Activated naive CD4-positive, alpha-beta T cell treated with anti-CD3 and anti-CD28 coated beads, Interleukin-2, amount 50 U/mL, for 72 hours (primary cell): ENCODE results near the gene IGF2R. TPM values are rescaled to one million over a fixed set of nuclear protein-coding genes. Genes with fewer than 3 reads are reported as not detected.
"Not testable (repeated sequence)": the region's sequence is repeated elsewhere in the genome, so short reads cannot be mapped to it uniquely, and the experiment has no call there.

ENCODE experiments used
- ATAC-seq, 2 donors: fragments of 150-1000 bp; cut with Tn5 transposase; 2 replicates each; pipeline ENCODE4 v1.10.0; 2021; ENCODE audit warnings: mild to moderate bottlenecking in 2 of 2, moderate library complexity in 2 of 2
- DNase-seq, 2 donors: peaks; one replicate each; pipeline ENCODE4 v3.0.0; 2021 to 2022; ENCODE audit warnings: low spot score in 2 of 2
- H3K27ac Mint-ChIP-seq, 2 donors: one replicate each; pipeline ENCODE4 v1.8.0; 2022; ENCODE audit warnings: mild to moderate bottlenecking in 2 of 2, mixed read lengths in 2 of 2
- H3K36me3 Mint-ChIP-seq, 2 donors: one replicate each; pipeline ENCODE4 v1.8.0; 2022; ENCODE audit warnings: mixed read lengths in 2 of 2
- H3K9me3 Mint-ChIP-seq, 2 donors: one replicate each; pipeline ENCODE4 v1.8.0; 2022; ENCODE audit warnings: mixed read lengths in 2 of 2
- total RNA-seq, 2 donors: library from RNA; stranded (reverse); gene quantifications; one replicate each; pipeline ENCODE4 v1.2.3, GENCODE V29; 2022

The IGF2R gene
- total RNA-seq, 2 donors from 2014 or later: 73.8 to 105 TPM

DNA sequence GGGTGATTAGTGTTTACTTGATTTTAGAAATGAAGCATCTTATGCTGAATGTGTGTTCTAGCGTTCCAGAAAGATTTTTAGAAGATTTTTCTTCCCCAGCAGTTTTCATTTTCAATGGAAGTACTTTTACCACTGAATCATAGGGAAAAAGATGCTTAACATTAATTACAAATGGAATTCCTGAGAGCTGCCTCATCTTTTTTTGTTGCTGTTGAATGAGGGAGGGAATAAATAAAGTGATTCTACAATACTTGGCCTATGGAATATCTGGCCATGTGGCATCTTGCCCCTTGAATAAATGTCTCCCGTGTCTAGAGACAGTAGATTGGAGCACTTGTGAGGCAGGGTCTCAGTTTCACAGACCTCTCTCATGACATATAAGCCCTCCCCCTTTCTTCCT, 108.6 kb downstream of the IGF2R start:
- H3K27ac Mint-ChIP-seq: no peak overlapping the region
- H3K9me3 Mint-ChIP-seq: no peaks in the 10 kb centered on the region
- peaks cover 23 to 25% of the 10 kb centered on the region in 2 donors for H3K36me3 Mint-ChIP-seq
- ATAC-seq: no peak
- no peak for DNase-seq

GRCh38 chr6:160078883-160079685, 110.2 kb downstream of the IGF2R start:
- Mint-ChIP-seq H3K36me3 (peaks cover 12 to 13% of the 10 kb centered on the region in 2 donors), H3K9me3 (no peaks in the 10 kb centered on the region), H3K27ac (peak overlapping the region in 1 of 2 donors; percentile 19)
- no peak for ATAC-seq
- DNase-seq: no peak

DNA sequence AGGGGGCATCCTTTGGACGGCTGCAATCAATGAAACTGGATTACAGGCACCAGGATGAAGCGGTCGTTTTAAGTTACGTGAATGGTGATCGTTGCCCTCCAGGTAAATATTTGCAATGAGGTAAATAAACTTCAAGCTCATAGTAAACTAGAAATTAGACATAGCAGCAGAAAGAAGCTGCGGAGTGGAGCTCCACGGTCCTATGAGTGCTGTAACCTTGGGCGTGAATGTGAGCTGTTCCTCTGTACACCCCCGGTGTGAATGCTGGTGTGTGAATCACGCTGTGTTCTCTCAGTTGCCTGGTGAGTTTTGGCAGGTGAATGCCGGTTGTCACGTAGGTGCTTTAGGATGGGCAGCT, 110.8 kb downstream of the IGF2R start:
- Mint-ChIP-seq H3K9me3 (no peaks in the 10 kb centered on the region), H3K36me3 (peaks cover 12 to 13% of the 10 kb centered on the region in 2 donors), H3K27ac (no peak overlapping the region)
- no peak for DNase-seq
- no peak for ATAC-seq

GRCh38 chr6:160080097-160080496, 111.2 kb downstream of the IGF2R start:
- peaks cover 12 to 16% of the 10 kb centered on the region in 2 donors for H3K36me3 Mint-ChIP-seq
- H3K9me3 Mint-ChIP-seq: no peaks in the 10 kb centered on the region
- no peak overlapping the region for H3K27ac Mint-ChIP-seq
- DNase-seq (no peak), ATAC-seq (no peak)

DNA sequence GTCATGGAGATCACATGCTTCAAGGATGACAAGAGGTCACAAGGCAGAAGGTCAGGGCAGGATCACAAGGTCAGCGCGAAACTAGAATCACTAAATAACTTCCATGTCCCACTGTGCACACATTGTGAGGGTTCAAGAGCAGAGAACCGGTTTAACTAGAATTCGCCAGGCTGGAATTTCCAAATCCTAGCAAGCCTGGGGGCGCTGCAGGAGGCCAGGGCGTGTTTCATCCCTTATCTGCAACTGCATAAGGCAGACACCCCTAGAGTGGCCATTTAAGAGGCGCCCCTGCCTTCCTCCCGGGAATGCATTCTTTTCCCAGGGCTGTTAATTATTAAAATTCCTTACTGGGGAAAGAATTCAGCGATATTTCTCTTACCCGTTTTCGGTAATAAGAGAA, 112.5 kb downstream of the IGF2R start:
- H3K27ac Mint-ChIP-seq: peak overlapping the region; percentile 16 to 33
- DNase-seq: no peak
- peaks cover 12 to 27% of the 10 kb centered on the region in 2 donors for H3K36me3 Mint-ChIP-seq
- H3K9me3 Mint-ChIP-seq: no peaks in the 10 kb centered on the region
- no peak for ATAC-seq

DNA sequence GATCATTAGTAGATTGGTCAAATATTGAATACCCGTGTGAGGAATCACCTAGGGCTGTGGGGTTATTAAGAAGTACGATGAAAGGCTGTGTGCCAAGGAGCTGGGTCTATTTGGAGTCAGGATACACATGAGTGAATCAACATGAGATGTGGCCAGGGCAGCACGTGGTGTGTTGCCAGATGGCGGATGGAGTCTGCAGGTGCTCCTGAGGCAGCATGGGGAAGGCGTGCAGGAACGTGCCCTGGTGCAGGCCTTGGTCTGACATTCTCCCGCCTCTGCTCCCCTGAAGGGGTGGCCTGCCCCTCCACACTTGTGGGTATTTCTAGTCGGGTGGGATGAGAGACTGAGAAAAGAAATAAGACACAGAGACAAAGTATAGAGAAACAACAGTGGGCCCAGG, 113.7 kb downstream of the IGF2R start:
- DNase-seq (no peak), ATAC-seq (no peak)
- Mint-ChIP-seq H3K36me3 (peaks cover 12 to 24% of the 10 kb centered on the region in 2 donors), H3K27ac (peak overlapping the region; percentile 17 to 89), H3K9me3 (no peaks in the 10 kb centered on the region)

- no peaks in the 10 kb centered on the region for H3K9me3 Mint-ChIP-seq
- no peak for DNase-seq
- H3K36me3 Mint-ChIP-seq: peaks cover 17 to 24% of the 10 kb centered on the region in 2 donors
- ATAC-seq: peak in 1 of 2 donors; percentile 7
- peak overlapping the region in 1 of 2 donors; percentile 72 for H3K27ac Mint-ChIP-seq
Observed at GRCh38 chr6:160084198-160084776, 115.4 kb downstream of the IGF2R start.

- peak overlapping the region in 1 of 2 donors; percentile 53 for H3K27ac Mint-ChIP-seq
- DNase-seq (no peak), ATAC-seq (no peak)
- H3K9me3 Mint-ChIP-seq: no peaks in the 10 kb centered on the region
- H3K36me3 Mint-ChIP-seq: peaks cover 19 to 24% of the 10 kb centered on the region in 2 donors
Observed at GRCh38 chr6:160085226-160085625, 116.3 kb downstream of the IGF2R start.

DNA sequence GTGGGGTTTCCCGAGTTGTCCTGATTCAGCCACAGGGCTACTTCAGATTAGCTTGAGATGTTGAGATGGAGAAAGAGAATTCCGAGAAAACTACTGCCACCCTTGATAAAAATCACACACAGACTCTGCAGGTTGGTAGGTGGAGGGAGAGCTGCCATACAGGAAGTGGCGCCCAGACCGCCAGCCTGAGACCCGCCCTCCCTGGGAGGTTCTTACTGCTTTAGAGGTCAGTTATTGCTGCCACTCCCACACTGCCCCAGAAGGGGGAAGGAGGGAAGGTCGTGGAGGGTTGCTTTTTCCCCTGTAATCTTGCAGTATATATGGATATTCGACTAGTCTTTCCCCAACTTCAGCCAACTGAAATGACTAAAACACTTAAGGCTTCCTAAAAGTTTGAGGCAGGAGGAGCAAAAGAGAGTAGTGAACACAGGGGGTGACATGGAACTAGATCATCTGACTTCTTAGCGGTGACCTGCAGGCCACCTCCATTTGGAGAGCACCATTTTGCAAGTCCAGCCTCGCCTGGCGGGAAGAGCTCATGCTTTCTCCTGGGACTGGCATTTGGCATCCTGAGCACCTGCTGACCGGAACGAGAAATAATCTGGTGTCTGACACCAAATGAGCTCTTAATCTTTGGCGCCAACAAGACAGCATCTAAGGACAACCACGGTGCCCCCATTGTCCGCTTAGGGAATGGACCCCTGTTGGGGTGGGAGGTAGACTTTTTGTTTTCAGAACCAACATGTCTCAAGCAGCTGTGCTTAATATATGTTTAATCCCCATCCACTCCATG, 117.0 kb downstream of the IGF2R start:
- ATAC-seq (no peak), DNase-seq (no peak)
- Mint-ChIP-seq H3K9me3 (no peaks in the 10 kb centered on the region), H3K36me3 (peaks cover 15 to 24% of the 10 kb centered on the region in 2 donors), H3K27ac (peak overlapping the region in 1 of 2 donors; percentile 83)

DNA sequence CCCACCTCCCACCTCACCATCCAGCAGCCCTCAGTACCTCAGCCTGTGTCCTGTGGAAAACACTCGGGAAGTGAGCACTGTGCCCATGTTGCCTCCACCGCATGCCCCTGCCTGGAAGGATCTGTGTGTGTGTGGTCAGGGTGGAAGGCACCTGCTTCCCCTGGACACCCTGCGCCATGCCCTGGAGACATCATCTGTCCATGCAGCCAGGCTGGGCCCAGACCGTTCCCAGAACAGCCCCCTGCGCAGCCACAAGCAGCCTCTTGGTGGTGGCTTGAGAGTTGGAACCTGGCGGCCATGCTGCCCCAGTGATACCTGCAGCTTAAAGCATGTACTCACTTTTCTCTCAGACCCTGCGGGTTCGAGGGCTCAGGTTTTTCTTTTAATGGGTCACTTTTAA, 117.9 kb downstream of the IGF2R start:
- Mint-ChIP-seq H3K36me3 (peaks cover 15 to 24% of the 10 kb centered on the region in 2 donors), H3K27ac (peak overlapping the region in 1 of 2 donors; percentile 41), H3K9me3 (no peaks in the 10 kb centered on the region)
- DNase-seq (no peak), ATAC-seq (no peak)

GRCh38 chr6:160088069-160088783, 119.3 kb downstream of the IGF2R start:
- Mint-ChIP-seq H3K9me3 (no peaks in the 10 kb centered on the region), H3K27ac (peak overlapping the region; percentile 25 to 41), H3K36me3 (peaks cover 19 to 24% of the 10 kb centered on the region in 2 donors)
- ATAC-seq (no peak), DNase-seq (no peak)

DNA sequence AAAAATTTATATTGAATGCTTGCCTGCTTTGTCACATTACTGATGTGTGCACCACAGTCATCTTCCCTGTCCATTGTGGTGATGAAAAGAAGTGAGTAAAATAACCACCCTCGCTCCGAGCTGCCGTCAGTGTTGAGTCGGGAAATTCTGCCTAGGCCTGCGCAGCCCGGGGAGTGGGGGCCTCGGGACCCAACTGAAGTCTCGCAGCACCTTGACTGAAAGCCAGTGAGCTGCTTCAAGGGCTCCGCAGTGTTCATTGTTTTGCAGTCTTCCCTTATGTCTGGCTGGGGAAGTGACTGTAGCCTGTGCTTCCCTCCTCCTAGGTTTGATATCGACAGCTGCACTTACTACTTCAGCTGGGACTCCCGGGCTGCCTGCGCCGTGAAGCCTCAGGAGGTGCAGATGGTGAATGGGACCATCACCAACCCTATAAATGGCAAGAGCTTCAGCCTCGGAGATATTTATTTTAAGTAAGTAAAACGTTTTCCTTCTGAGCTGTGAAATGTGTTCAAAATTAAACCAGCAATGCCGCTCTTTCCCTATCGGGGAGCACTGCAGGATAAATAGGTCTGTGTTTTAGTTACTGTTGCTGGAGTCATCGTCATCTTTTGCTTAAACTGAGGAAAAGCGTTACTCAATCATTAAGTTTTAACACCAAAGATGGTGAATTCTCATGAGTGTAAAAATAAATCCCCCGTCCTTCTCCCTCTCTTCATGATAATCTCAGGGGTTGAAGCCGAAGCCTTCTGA, 120.1 kb downstream of the IGF2R start:
- Mint-ChIP-seq H3K27ac (peak overlapping the region in 1 of 2 donors; percentile 39), H3K36me3 (peaks cover 20 to 21% of the 10 kb centered on the region in 2 donors), H3K9me3 (no peaks in the 10 kb centered on the region)
- DNase-seq: no peak
- no peak for ATAC-seq

DNA sequence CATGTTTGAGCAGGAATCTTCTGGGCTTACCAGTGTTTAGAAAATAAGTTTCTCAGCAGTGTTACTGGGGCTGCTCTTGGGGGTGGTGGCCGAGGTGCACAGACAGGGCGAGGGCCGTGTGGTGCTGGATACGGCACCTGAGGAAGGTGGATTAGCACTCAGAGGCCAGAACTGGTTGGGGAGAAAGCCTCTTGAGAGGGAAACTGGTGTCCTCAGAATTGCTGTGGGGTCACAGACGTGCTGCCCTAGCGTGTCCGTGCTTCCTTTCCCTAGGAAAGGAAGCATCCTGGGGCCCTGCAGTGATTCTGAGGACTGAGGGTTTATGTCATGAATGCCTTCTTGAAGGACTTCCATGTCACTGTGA, 120.6 kb downstream of the IGF2R start:
- no peaks in the 10 kb centered on the region for H3K9me3 Mint-ChIP-seq
- DNase-seq (no peak), ATAC-seq (no peak)
- H3K27ac Mint-ChIP-seq: peak overlapping the region in 1 of 2 donors; percentile 39
- peaks cover 18 to 25% of the 10 kb centered on the region in 2 donors for H3K36me3 Mint-ChIP-seq

- Mint-ChIP-seq H3K27ac (peak overlapping the region in 1 of 2 donors; percentile 66), H3K36me3 (peaks cover 10 to 25% of the 10 kb centered on the region in 2 donors)
- not testable (repeated sequence) for H3K9me3 Mint-ChIP-seq, ATAC-seq, DNase-seq
Observed at GRCh38 chr6:160090442-160091239, 121.8 kb downstream of the IGF2R start.

DNA sequence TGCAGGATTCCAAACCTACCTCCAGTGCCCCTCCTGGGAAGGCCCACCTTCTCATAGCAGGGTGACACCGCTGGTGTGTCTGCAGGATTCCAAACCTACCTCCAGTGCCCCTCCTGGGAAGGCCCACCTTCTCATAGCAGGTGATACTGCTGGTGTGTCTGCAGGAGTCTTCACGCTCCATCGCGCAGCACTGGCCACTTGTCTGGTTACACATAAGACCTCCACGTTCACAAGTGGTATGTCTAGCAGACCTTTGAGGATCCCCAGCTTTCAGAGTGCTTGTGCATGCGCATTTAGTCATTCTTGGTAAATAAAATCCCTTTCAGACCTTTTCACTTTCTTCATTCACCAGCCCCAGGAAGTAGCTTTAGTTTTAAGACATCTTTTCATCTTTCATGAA, 123.3 kb downstream of the IGF2R start:
- ATAC-seq, H3K9me3 Mint-ChIP-seq, DNase-seq: not testable (repeated sequence)
- H3K27ac Mint-ChIP-seq: peak overlapping the region in 1 of 2 donors; percentile 37
- peaks cover 0 to 29% of the 10 kb centered on the region in 2 donors for H3K36me3 Mint-ChIP-seq
